ENCODE results near the gene MYH9. TPM values are rescaled to one million over a fixed set of nuclear protein-coding genes. Genes with fewer than 3 reads are reported as not detected.

Gene MYH9
- total RNA-seq, 3 donors from 2014 or later (not counting 1 experiment from before 2014, with no cell fraction given): 803 to 1,038 (median 808) TPM

GRCh38 chr22:36419177-36419911 is 31.6 kb upstream of the MYH9 start:
- H3K4me1 Mint-ChIP-seq: peaks cover 7 to 10% of the 10 kb centered on the region in 2 donors
- Histone ChIP-seq H3K4me1 (ENCODE audit: control insufficient read depth, insufficient read depth, low read length) (peaks cover 40% of the 10 kb centered on the region), H3K9me3 (ENCODE audit: control insufficient read depth, insufficient read depth, low read length) (no peaks in the 10 kb centered on the region), H3K27me3 (ENCODE audit: control insufficient read depth, insufficient read depth, low read length) (no peaks in the 10 kb centered on the region), H3K4me3 (ENCODE audit: low read length) (no peak overlapping the region), H3K27ac (ENCODE audit: low read length) (no peak overlapping the region), H3K36me3 (ENCODE audit: control insufficient read depth, insufficient read depth, low read length) (no peaks in the 10 kb centered on the region)
- WGBS (ENCODE audit: insufficient coverage): 26% methylated on average over 12 of the region's 13 CpGs
- DNase-seq (peak in 1 of 2 donors; percentile 50), ATAC-seq (peak in 2 of 3 donors; percentile 60 to 68)
- no peaks in the 10 kb centered on the region for H3K27me3 Mint-ChIP-seq (ENCODE audit: low read depth in 2 of 2)
- intact Hi-C loops (cut with micrococcal nuclease): no loop called here
- H3K4me3 Mint-ChIP-seq: peak overlapping the region; percentile 63
- peak overlapping the region; percentile 53 to 78 for H3K27ac Mint-ChIP-seq
- H3K36me3 Mint-ChIP-seq: no peaks in the 10 kb centered on the region
- H3K9me3 Mint-ChIP-seq: no peaks in the 10 kb centered on the region
- no peak for TF ChIP-seq CTCF (IDR thresholded peaks at IDR 0.05)

GRCh38 chr22:36417281-36417686 is 29.5 kb upstream of the MYH9 start:
- no peak overlapping the region for H3K4me3 Mint-ChIP-seq
- H3K27ac ChIP-seq (ENCODE audit: low read length): no peak overlapping the region
- TF ChIP-seq CTCF (IDR thresholded peaks at IDR 0.05): no peak
- peak in 1 of 3 donors; percentile 34 for ATAC-seq
- peaks cover 40% of the 10 kb centered on the region for H3K4me1 ChIP-seq (ENCODE audit: control insufficient read depth, insufficient read depth, low read length)
- no peaks in the 10 kb centered on the region for H3K9me3 ChIP-seq (ENCODE audit: control insufficient read depth, insufficient read depth, low read length)
- peaks cover 7 to 14% of the 10 kb centered on the region in 2 donors for H3K4me1 Mint-ChIP-seq
- H3K36me3 ChIP-seq (ENCODE audit: control insufficient read depth, insufficient read depth, low read length): no peaks in the 10 kb centered on the region
- no peaks in the 10 kb centered on the region for H3K27me3 Mint-ChIP-seq (ENCODE audit: low read depth in 2 of 2)
- no peaks in the 10 kb centered on the region for H3K27me3 ChIP-seq (ENCODE audit: control insufficient read depth, insufficient read depth, low read length)
- H3K36me3 Mint-ChIP-seq: no peaks in the 10 kb centered on the region
- H3K4me3 ChIP-seq (ENCODE audit: low read length): no peak overlapping the region
- 73% methylated on average over 9 of the region's 9 CpGs for WGBS (ENCODE audit: insufficient coverage)
- intact Hi-C loops (cut with micrococcal nuclease): no loop called here
- no peak for DNase-seq
- H3K27ac Mint-ChIP-seq: no peak overlapping the region
- no peaks in the 10 kb centered on the region for H3K9me3 Mint-ChIP-seq

- Histone ChIP-seq H3K4me1 (ENCODE audit: control insufficient read depth, insufficient read depth, low read length) (peaks cover 52% of the 10 kb centered on the region), H3K27ac (ENCODE audit: low read length) (no peak overlapping the region), H3K4me3 (ENCODE audit: low read length) (no peak overlapping the region), H3K27me3 (ENCODE audit: control insufficient read depth, insufficient read depth, low read length) (no peaks in the 10 kb centered on the region), H3K9me3 (ENCODE audit: control insufficient read depth, insufficient read depth, low read length) (no peaks in the 10 kb centered on the region), H3K36me3 (ENCODE audit: control insufficient read depth, insufficient read depth, low read length) (no peaks in the 10 kb centered on the region)
- intact Hi-C loops (cut with micrococcal nuclease): no loop called here
- Mint-ChIP-seq H3K4me3 (peak overlapping the region; percentile 6), H3K27me3 (ENCODE audit: low read depth in 2 of 2) (no peaks in the 10 kb centered on the region), H3K9me3 (no peaks in the 10 kb centered on the region), H3K36me3 (no peaks in the 10 kb centered on the region), H3K4me1 (peaks cover 9 to 15% of the 10 kb centered on the region in 2 donors), H3K27ac (peak overlapping the region in 1 of 2 donors; percentile 18)
- 48% methylated on average over 12 of the region's 12 CpGs for WGBS (ENCODE audit: insufficient coverage)
- DNase-seq: no peak
- no peak for TF ChIP-seq CTCF (IDR thresholded peaks at IDR 0.05)
- ATAC-seq: no peak
Measured at GRCh38 chr22:36415415-36416168, 27.8 kb upstream of the MYH9 start.
